CD14-positive monocyte (primary cell): ENCODE measurements around the gene UBE2Q1. TPM values are rescaled to one million over a fixed set of nuclear protein-coding genes. Genes with fewer than 3 reads are reported as not detected.

Experiments
- DNase-seq, 3 donors: peaks; one replicate each; pipeline ENCODE4 v3.0.0-alpha.2; 2011 to 2022
- H2AFZ ChIP-seq: 2 replicates; pipeline ENCODE4 v1.6.0; 2012; ENCODE audit warnings: mild to moderate bottlenecking, low read depth, low read length, inconsistent platforms; ENCODE audit not compliant: insufficient read depth, poor library complexity, severe bottlenecking
- H3K27ac ChIP-seq, 2 donors: 1 replicate in 1 of 2; 2 replicates in 1 of 2; pipeline ENCODE4 v1.5.1; 2012 to 2013; ENCODE audit warnings: low read length in 2 of 2, control low read depth in 1 of 2, inconsistent platforms in 1 of 2, low read depth in 1 of 2, mild to moderate bottlenecking in 1 of 2
- H3K27me3 ChIP-seq, 2 donors: one replicate each; pipeline versions ENCODE4 v1.6.0 to v1.6.1; 2011 to 2013; ENCODE audit warnings: low read length in 2 of 2; ENCODE audit not compliant: control insufficient read depth in 2 of 2, insufficient read depth in 2 of 2
- H3K36me3 ChIP-seq, 2 donors: replicated peaks in 1 of 2; 1 replicate in 1 of 2; 2 replicates in 1 of 2; pipeline versions ENCODE4 v1.5.1 to v1.6.1; 2012 to 2013; ENCODE audit warnings: low read length in 2 of 2, control low read depth in 1 of 2, inconsistent platforms in 1 of 2, mild to moderate bottlenecking in 1 of 2; ENCODE audit not compliant: insufficient read depth in 2 of 2, control insufficient read depth in 1 of 2
- H3K4me1 ChIP-seq, 2 donors: 1 replicate in 1 of 2; 2 replicates in 1 of 2; pipeline versions ENCODE4 v1.5.1 to v1.6.1; 2012 to 2013; ENCODE audit warnings: low read length in 2 of 2, control low read depth in 1 of 2, inconsistent platforms in 1 of 2, mild to moderate bottlenecking in 1 of 2, moderate library complexity in 1 of 2; ENCODE audit not compliant: insufficient read depth in 2 of 2, control insufficient read depth in 1 of 2
- H3K4me2 ChIP-seq: replicated peaks from 2 replicates; pipeline ENCODE3; 2012; ENCODE audit warnings: low read length, moderate library complexity, mild to moderate bottlenecking; ENCODE audit not compliant: poor library complexity, severe bottlenecking; ENCODE audit errors: extremely low read depth
- H3K4me3 ChIP-seq, 3 experiments: fragments of 200-600 bp in 1 of 3; sonication (generic) in 1 of 3; replicated peaks in 1 of 3; 1 replicate in 2 of 3; 2 replicates in 1 of 3; pipeline ENCODE4 v1.5.1; 2011 to 2013; ENCODE audit warnings: low read length in 3 of 3, mild to moderate bottlenecking in 3 of 3, control low read depth in 2 of 3, low read depth in 2 of 3, inconsistent platforms in 1 of 3, moderate library complexity in 1 of 3
- H3K79me2 ChIP-seq: 2 replicates; pipeline ENCODE4 v1.6.0; 2012; ENCODE audit warnings: mild to moderate bottlenecking, control low read depth, inconsistent platforms, low read length, moderate library complexity; ENCODE audit not compliant: insufficient read depth
- H3K9ac ChIP-seq: 2 replicates; pipeline ENCODE4 v1.6.0; 2017; ENCODE audit warnings: low read length, mild to moderate bottlenecking; ENCODE audit not compliant: insufficient read depth, poor library complexity, severe bottlenecking
- H3K9me3 ChIP-seq, 2 donors: replicated peaks in 1 of 2; 1 replicate in 1 of 2; 2 replicates in 1 of 2; pipeline versions ENCODE4 v1.5.1 to v1.6.1; 2012 to 2013; ENCODE audit warnings: low read length in 2 of 2, control low read depth in 1 of 2; ENCODE audit not compliant: control insufficient read depth in 1 of 2, insufficient read depth in 1 of 2
- H4K20me1 ChIP-seq: 2 replicates; pipeline ENCODE4 v1.6.0; 2012; ENCODE audit warnings: mild to moderate bottlenecking, low read length, control low read depth, moderate library complexity; ENCODE audit not compliant: insufficient read depth
- H3K27ac Mint-ChIP-seq, 7 donors: one replicate each; pipeline ENCODE4 v1.8.0; 2020; ENCODE audit warnings: mild to moderate bottlenecking in 7 of 7, mixed read lengths in 7 of 7, moderate library complexity in 6 of 7, inconsistent platforms in 2 of 7
- H3K27me3 Mint-ChIP-seq, 3 donors: one replicate each; pipeline ENCODE4 v1.8.0; 2021 to 2022; ENCODE audit warnings: low read depth in 3 of 3, mild to moderate bottlenecking in 3 of 3, mixed read lengths in 3 of 3, moderate library complexity in 3 of 3, inconsistent platforms in 1 of 3
- H3K36me3 Mint-ChIP-seq, 2 donors: one replicate each; pipeline ENCODE4 v1.8.0; 2020; ENCODE audit warnings: mixed read lengths in 2 of 2, inconsistent platforms in 1 of 2, mild to moderate bottlenecking in 1 of 2
- H3K4me1 Mint-ChIP-seq: one replicate; pipeline ENCODE4 v1.8.0; 2020; ENCODE audit warnings: mild to moderate bottlenecking, mixed read lengths
- H3K4me3 Mint-ChIP-seq, 2 donors: one replicate each; pipeline ENCODE4 v1.8.0; 2020; ENCODE audit warnings: mild to moderate bottlenecking in 2 of 2, mixed read lengths in 2 of 2, moderate library complexity in 1 of 2
- H3K9me3 Mint-ChIP-seq, 7 donors: one replicate each; pipeline ENCODE4 v1.8.0; 2020 to 2022; ENCODE audit warnings: mixed read lengths in 7 of 7, mild to moderate bottlenecking in 6 of 7, moderate library complexity in 6 of 7, inconsistent platforms in 2 of 7
- CTCF ChIP-seq: fragments of 200-600 bp; IDR thresholded peaks from one replicate; pipeline ENCODE4 v1.8.0; 2022; ENCODE audit warnings: antibody characterized with exemption, mild to moderate bottlenecking
- WGBS: methylation state at CpG from one replicate; pipeline ENCODE4 v1.1.5; 2013; ENCODE audit warnings: missing lambda C conversion rate; ENCODE audit not compliant: insufficient coverage; 5-methylcytosine and 5-hydroxymethylcytosine counted together
- intact Hi-C, 2 donors: fragments of 100-400 bp; cut with micrococcal nuclease; formaldehyde crosslinking; loops; one replicate each; pipeline versions ENCODE4 v1.15.0 to v1.15.1; 2023
- polyA plus RNA-seq, 3 donors: library from polyadenylated mRNA; depleted of rRNA in 1 of 3; unstranded in 2 of 3; stranded (reverse) in 1 of 3; fragments of 300-500 nt in 2 of 3; fragments of >200 nt in 1 of 3; fragmentation: Illumina TruSeq in 2 of 3; gene quantifications; 1 replicate in 2 of 3; 2 replicates in 1 of 3; pipeline ENCODE4 v1.2.3, GENCODE V29; 2012 to 2021

The UBE2Q1 gene
- polyA plus RNA-seq, 3 donors, result 6.4 to 22.6 (median 8.4) TPM

DNA sequence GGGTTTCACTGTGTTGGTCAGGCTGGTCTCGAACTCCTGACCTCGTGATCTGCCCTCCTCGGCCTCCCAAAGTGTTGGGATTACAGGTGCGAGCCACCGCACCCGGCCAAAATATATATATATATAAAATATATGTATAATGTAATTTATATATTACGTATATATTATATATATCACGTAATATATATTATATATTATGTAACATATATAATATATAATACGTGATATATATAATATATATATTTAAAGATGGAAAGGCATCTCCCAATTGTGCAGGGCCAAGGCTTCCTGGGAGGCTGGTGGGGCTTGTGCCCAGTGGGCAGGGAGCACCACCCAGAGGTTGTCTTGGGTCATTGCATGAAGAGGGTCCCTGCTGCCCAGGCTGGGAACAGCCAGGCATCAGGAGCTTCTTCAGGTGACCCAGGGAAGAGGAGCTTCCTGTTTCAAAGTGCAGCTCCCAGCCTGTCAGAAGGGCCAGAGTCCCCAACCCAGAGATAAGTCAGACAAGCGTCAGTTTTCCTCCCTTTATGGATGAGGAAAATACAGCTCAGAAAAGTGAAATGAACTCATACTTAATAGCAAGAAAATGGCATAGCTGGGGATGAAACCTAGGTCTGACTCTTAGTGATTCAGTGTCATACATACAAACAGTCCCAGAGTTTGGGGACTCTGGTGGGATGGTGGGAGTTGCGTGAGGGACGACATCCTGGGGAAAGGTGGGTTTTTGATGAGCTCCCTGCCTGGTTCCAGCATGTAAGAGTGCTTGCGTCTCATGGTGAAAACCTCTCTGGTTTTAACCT, 12.0 kb downstream of the UBE2Q1 start:
- H3K4me2 ChIP-seq, result no peak overlapping the region
- no peaks in the 10 kb centered on the region for H3K27me3 ChIP-seq
- H2AFZ ChIP-seq, result no peak overlapping the region
- H3K4me1 Mint-ChIP-seq, result peaks cover 19% of the 10 kb centered on the region
- H3K79me2 ChIP-seq, result no peaks in the 10 kb centered on the region
- peaks cover 36% of the 10 kb centered on the region for H4K20me1 ChIP-seq
- no peak overlapping the region for H3K27ac Mint-ChIP-seq
- TF ChIP-seq CTCF, result peak; percentile 86
- H3K9me3 Mint-ChIP-seq, result no peaks in the 10 kb centered on the region
- no peaks in the 10 kb centered on the region for H3K9me3 ChIP-seq
- peak; percentile 32 to 63 (median 52) for DNase-seq
- H3K27me3 Mint-ChIP-seq, result peaks cover 0 to 6% (median 6%) of the 10 kb centered on the region in 3 donors
- H3K4me1 ChIP-seq, result peaks cover 3 to 11% of the 10 kb centered on the region in 2 donors
- no peak overlapping the region for H3K27ac ChIP-seq
- H3K4me3 ChIP-seq, result no peak overlapping the region
- H3K9ac ChIP-seq, result no peak overlapping the region
- peaks cover 30 to 31% of the 10 kb centered on the region in 2 donors for H3K36me3 Mint-ChIP-seq
- intact Hi-C loops, result loop anchor here (1.0 to 2.0 kb wide), 2 partner anchors 66 kb away; no protein-coding TSS in a partner anchor
- H3K4me3 Mint-ChIP-seq, result no peak overlapping the region
- no CpG with 5 or more reads among the region's 13 CpGs for WGBS
- H3K36me3 ChIP-seq, result peaks cover 26 to 39% of the 10 kb centered on the region in 2 donors

DNA sequence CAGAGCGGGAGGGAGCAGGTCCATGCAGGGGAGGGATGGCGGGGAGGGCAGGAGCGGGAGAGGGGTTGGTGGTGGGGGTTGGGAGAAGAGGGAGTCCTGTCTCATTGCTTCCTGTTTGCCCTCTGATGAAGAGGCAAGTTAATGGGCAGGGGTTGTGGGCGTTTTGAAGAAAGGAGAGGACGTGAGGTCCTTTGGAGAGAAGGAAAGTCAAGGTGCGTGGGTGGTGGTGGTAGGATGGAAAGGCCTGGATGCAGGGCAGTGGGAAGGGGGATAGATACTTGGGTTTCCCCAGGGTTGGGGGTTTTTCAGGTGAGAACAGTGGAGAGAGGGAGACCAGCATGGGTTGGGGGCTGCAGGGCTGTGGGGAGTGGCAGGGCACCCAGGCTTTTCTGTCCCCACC, 17.2 kb downstream of the UBE2Q1 start:
- Mint-ChIP-seq H3K4me3 (no peak overlapping the region), H3K4me1 (no peaks in the 10 kb centered on the region), H3K27ac (peak overlapping the region in 1 of 7 donors; percentile 31), H3K27me3 (peaks cover 8 to 12% (median 11%) of the 10 kb centered on the region in 3 donors), H3K36me3 (no peaks in the 10 kb centered on the region), H3K9me3 (peaks cover 0 to 3% (median 0%) of the 10 kb centered on the region in 7 donors)
- Histone ChIP-seq H3K4me1 (no peaks in the 10 kb centered on the region), H4K20me1 (no peaks in the 10 kb centered on the region), H3K27ac (no peak overlapping the region), H3K4me2 (no peak overlapping the region), H3K4me3 (no peak overlapping the region), H3K36me3 (no peaks in the 10 kb centered on the region), H3K9ac (no peak overlapping the region), H3K79me2 (no peaks in the 10 kb centered on the region), H3K27me3 (no peaks in the 10 kb centered on the region), H2AFZ (no peak overlapping the region), H3K9me3 (no peaks in the 10 kb centered on the region)
- 81% methylated on average over 6 of the region's 6 CpGs for WGBS
- no peak for TF ChIP-seq CTCF
- intact Hi-C loops, result no loop called here
- DNase-seq, result no peak
